Measurements from ENCODE around the gene SLC9A3.

The SLC9A3 gene

DNA sequence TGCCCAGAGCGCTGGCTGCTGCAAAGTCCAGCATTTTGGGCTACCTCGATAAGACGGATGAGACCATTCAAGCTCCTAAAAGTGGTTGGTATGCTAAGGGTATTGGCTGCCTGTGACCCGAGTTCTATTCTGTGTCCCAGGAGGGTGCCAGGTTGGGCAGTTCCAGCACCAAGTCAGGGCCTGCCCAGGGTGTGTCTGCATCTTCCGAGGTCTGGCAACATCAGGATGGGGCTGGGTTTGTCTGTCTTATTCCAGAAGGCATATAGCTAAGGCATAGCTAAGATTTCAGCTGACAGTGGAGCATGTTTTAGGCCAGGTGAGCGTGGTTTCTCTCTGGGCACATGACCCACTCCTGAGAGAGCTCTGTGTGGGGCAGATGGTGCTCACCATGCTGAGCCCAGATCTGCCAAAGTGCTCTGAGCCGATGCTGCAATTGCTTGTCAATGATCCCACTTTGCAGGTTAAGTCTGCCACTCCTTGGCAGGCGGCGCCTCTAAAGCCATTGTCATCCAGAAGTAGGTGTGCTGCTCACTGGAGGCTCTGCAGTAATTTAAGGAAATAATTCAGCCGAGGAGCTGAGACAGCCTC, 7.8 kb downstream of the SLC9A3 start:
- no peak overlapping the region for H3K27ac ChIP-seq
- TF ChIP-seq CTCF (IDR thresholded peaks at IDR 0.05) (no peak), ZFX (IDR thresholded peaks at IDR 0.05; ENCODE audit: borderline replicate concordance) (no peak)

GRCh38 chr5:515273-515836, 8.9 kb downstream of the SLC9A3 start:
- no peak overlapping the region for H3K27ac ChIP-seq
- TF ChIP-seq ZFX (IDR thresholded peaks at IDR 0.05; ENCODE audit: borderline replicate concordance) (no peak), CTCF (IDR thresholded peaks at IDR 0.05) (no peak)

- no peak overlapping the region for H3K27ac ChIP-seq
- TF ChIP-seq ZFX (IDR thresholded peaks at IDR 0.05; ENCODE audit: borderline replicate concordance) (no peak), CTCF (IDR thresholded peaks at IDR 0.05) (no peak)
Observed at GRCh38 chr5:514673-515072, 9.6 kb downstream of the SLC9A3 start.

DNA sequence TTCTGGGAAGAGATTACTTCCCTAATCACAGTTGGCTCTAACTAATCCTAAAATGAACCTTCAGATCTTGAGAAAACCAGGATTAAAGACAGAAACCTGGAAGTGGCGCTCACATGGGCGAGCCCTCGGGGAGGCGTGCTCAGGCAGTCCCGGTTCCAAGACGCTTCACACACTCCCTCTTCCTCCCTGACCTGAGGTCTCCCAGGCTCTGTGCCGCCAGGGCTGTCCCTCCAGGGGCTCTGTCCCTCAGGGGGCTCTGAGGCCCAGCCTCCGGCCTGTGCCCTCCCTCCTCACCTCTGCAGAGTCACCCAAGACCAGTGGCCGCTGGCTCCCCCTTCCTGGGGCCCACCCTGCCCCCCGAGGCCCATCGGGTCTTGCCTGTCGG, 10.2 kb downstream of the SLC9A3 start:
- no peak overlapping the region for H3K27ac ChIP-seq
- TF ChIP-seq CTCF (IDR thresholded peaks at IDR 0.05) (no peak), ZFX (IDR thresholded peaks at IDR 0.05; ENCODE audit: borderline replicate concordance) (no peak)

DNA sequence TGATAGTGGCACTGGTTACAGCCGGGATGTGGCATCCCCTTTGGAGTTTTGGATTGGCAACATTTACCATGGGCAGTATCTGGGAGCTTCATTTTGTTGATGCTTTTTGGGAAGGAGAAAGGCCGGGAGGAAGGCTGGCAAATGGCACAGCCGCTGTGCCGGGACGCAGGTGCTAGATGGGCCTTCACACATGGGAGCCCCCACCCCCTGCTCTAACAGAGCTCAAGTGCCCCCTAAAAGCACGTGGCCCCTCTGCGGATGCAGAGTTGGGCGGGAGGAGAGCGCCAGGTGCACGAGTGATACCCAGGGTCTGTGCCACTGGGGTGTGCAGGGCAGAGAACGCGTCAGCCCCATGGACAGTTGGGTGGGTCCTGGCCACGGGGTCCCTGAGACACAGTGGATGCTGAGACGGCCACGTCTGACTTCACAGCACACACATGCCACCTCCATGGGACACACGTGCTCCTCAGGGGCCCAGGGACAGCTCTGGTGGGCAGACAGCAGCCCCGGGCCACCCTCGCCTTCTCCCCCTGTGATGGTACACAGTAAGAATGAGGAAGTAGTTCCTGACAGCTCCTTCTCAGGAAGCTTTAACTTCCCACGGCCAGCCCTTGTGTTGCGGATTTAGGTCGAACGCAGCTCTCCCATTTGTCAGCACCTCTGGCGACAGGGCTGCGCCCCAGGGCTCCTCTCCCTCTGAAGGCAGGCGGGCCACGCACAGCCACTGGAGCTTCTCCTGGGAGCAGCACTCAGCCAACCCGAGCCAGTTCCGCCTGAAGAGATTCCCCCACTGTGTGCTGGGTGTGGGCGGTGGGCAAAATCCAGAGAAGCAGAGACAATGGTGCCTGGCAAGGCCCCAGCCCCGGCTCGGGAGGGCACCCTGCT, 10.8 kb downstream of the SLC9A3 start:
- no peak overlapping the region for H3K27ac ChIP-seq

GRCh38 chr5:511476-511875, 12.8 kb downstream of the SLC9A3 start:
- H3K27ac ChIP-seq: no peak overlapping the region
- TF ChIP-seq ZFX (IDR thresholded peaks at IDR 0.05; ENCODE audit: borderline replicate concordance) (no peak), CTCF (IDR thresholded peaks at IDR 0.05) (no peak)

More for the DNA sequence above, 10.8 kb downstream of the SLC9A3 start:
- TF ChIP-seq ZFX (IDR thresholded peaks at IDR 0.05; ENCODE audit: borderline replicate concordance) (no peak), CTCF (IDR thresholded peaks at IDR 0.05) (no peak)

GRCh38 chr5:510521-510920, 13.7 kb downstream of the SLC9A3 start:
- no peak for TF ChIP-seq CTCF (IDR thresholded peaks at IDR 0.05)
- H3K27ac ChIP-seq: no peak overlapping the region

Measured in 22Rv1 (cell line).